ENCODE data around the gene CNPY3.

The CNPY3 gene

GRCh38 chr6:42978487-42978838 lies 49.2 kb downstream of the CNPY3 start:
- H3K4me3 ChIP-seq (ENCODE audit: low read depth, low read length) = peak overlapping the region; percentile 83
- peaks cover 2% of the 10 kb centered on the region in 2 experiments for H3K36me3 ChIP-seq (ENCODE audit: control insufficient read depth in 1 of 2, insufficient read depth in 2 of 2, low read length in 2 of 2)
- peak overlapping the region; percentile 91 for H3K9ac ChIP-seq (ENCODE audit: low read length)
- H3K4me1 ChIP-seq (ENCODE audit: control insufficient read depth in 1 of 2, insufficient read depth in 2 of 2, low read length in 2 of 2) = peaks cover 5 to 10% of the 10 kb centered on the region in 2 experiments
- peak overlapping the region; percentile 86 for H2AFZ ChIP-seq (ENCODE audit: insufficient read depth, low read length, poor library complexity)
- peak overlapping the region; percentile 23 for H4K12ac ChIP-seq (ENCODE audit: low read depth, low read length)
- peak overlapping the region; percentile 94 for H4K8ac ChIP-seq (ENCODE audit: low read depth, low read length)
- no peaks in the 10 kb centered on the region for H3K9me3 ChIP-seq (ENCODE audit: insufficient read depth, low read depth, low read length)
- H3K79me2 ChIP-seq (ENCODE audit: control insufficient read depth, insufficient read depth, low read length, poor library complexity) = peaks cover 10% of the 10 kb centered on the region
- H3K4ac ChIP-seq (ENCODE audit: low read depth, low read length) = peak overlapping the region; percentile 96
- no CpG with 5 or more reads among the region's 28 CpGs for whole genome bisulfite sequencing (ENCODE audit: extremely low coverage, insufficient coverage, insufficient read length)
- H4K91ac ChIP-seq (ENCODE audit: low read depth, low read length) = peak overlapping the region; percentile 64
- H3K18ac ChIP-seq (ENCODE audit: low read length) = peak overlapping the region; percentile 71
- H3K14ac ChIP-seq (ENCODE audit: low read length) = peak overlapping the region; percentile 71
- peaks cover 12% of the 10 kb centered on the region for H3K79me1 ChIP-seq (ENCODE audit: low read length)
- no peak overlapping the region for H2BK5ac ChIP-seq (ENCODE audit: low read depth, low read length, poor library complexity)
- H3K23ac ChIP-seq (ENCODE audit: low read length) = no peak overlapping the region
- H2BK12ac ChIP-seq (ENCODE audit: low read length) = peak overlapping the region; percentile 71
- no peaks in the 10 kb centered on the region for H3K27me3 ChIP-seq (ENCODE audit: insufficient read depth, low read length)
- peak; percentile 8 to 47 for DNase-seq
- peak overlapping the region; percentile 94 for H3K4me2 ChIP-seq (ENCODE audit: low read length)
- peak overlapping the region; percentile 90 for H2AK5ac ChIP-seq (ENCODE audit: low read length)
- H2BK120ac ChIP-seq (ENCODE audit: insufficient read depth, low read length, poor library complexity) = peak overlapping the region; percentile 26
- peak overlapping the region; percentile 19 for H3K27ac ChIP-seq (ENCODE audit: low read depth, low read length)

- Histone ChIP-seq H3K14ac (ENCODE audit: low read length) (peak within 1 kb of the TSS; percentile 71), H4K91ac (ENCODE audit: low read depth, low read length) (peak within 1 kb of the TSS; percentile 64), H3K4me1 (ENCODE audit: control insufficient read depth in 1 of 2, insufficient read depth in 2 of 2, low read length in 2 of 2) (peaks cover 8 to 12% of the 10 kb centered on the region in 2 experiments), H3K9me3 (ENCODE audit: insufficient read depth, low read depth, low read length) (no peaks in the 10 kb centered on the region), H3K79me2 (ENCODE audit: control insufficient read depth, insufficient read depth, low read length, poor library complexity) (peaks cover 11% of the 10 kb centered on the region), H3K27ac (ENCODE audit: low read depth, low read length) (peak within 1 kb of the TSS; percentile 19), H3K18ac (ENCODE audit: low read length) (peak within 1 kb of the TSS; percentile 71), H2BK5ac (ENCODE audit: low read depth, low read length, poor library complexity) (no peak within 1 kb of the TSS), H3K4me2 (ENCODE audit: low read length) (peak within 1 kb of the TSS; percentile 94), H3K36me3 (ENCODE audit: control insufficient read depth in 1 of 2, insufficient read depth in 2 of 2, low read length in 2 of 2) (peaks cover 0 to 2% of the 10 kb centered on the region in 2 experiments), H2BK120ac (ENCODE audit: insufficient read depth, low read length, poor library complexity) (peak within 1 kb of the TSS; percentile 26), H2AK5ac (ENCODE audit: low read length) (peak within 1 kb of the TSS; percentile 90), H3K23ac (ENCODE audit: low read length) (no peak within 1 kb of the TSS), H3K4ac (ENCODE audit: low read depth, low read length) (peak within 1 kb of the TSS; percentile 96), H3K27me3 (ENCODE audit: insufficient read depth, low read length) (no peaks in the 10 kb centered on the region), H2BK12ac (ENCODE audit: low read length) (peak within 1 kb of the TSS; percentile 71), H3K4me3 (ENCODE audit: low read depth, low read length) (peak within 1 kb of the TSS; percentile 83), H2AFZ (ENCODE audit: insufficient read depth, low read length, poor library complexity) (peak within 1 kb of the TSS; percentile 86), H3K9ac (ENCODE audit: low read length) (peak within 1 kb of the TSS; percentile 91), H4K12ac (ENCODE audit: low read depth, low read length) (peak within 1 kb of the TSS; percentile 23), H3K79me1 (ENCODE audit: low read length) (peaks cover 14% of the 10 kb centered on the region), H4K8ac (ENCODE audit: low read depth, low read length) (peak within 1 kb of the TSS; percentile 94)
- DNase-seq = peak; percentile 80 to 87
- no CpG with 5 or more reads among the region's 59 CpGs for WGBS (ENCODE audit: extremely low coverage, insufficient coverage, insufficient read length)
Measured at GRCh38 chr6:42978839-42979522, 49.7 kb downstream of the CNPY3 start, which contains the start of gene PEX6. Gene PEX6, minus strand, starts transcription at chr6:42979181. Its CDS starts 31 bp downstream, at chr6:42979150.

GRCh38 chr6:42979523-42980177 lies 50.4 kb downstream of the CNPY3 start:
- no peak for DNase-seq
- H2BK120ac ChIP-seq (ENCODE audit: insufficient read depth, low read length, poor library complexity) = no peak overlapping the region
- H2AK5ac ChIP-seq (ENCODE audit: low read length) = no peak overlapping the region
- peaks cover 0 to 2% of the 10 kb centered on the region in 2 experiments for H3K36me3 ChIP-seq (ENCODE audit: control insufficient read depth in 1 of 2, insufficient read depth in 2 of 2, low read length in 2 of 2)
- H3K9me3 ChIP-seq (ENCODE audit: insufficient read depth, low read depth, low read length) = no peaks in the 10 kb centered on the region
- H3K4me2 ChIP-seq (ENCODE audit: low read length) = peak overlapping the region; percentile 94
- no CpG with 5 or more reads among the region's 9 CpGs for WGBS (ENCODE audit: extremely low coverage, insufficient coverage, insufficient read length)
- H3K79me1 ChIP-seq (ENCODE audit: low read length) = peaks cover 18% of the 10 kb centered on the region
- H2AFZ ChIP-seq (ENCODE audit: insufficient read depth, low read length, poor library complexity) = peak overlapping the region; percentile 80
- no peak overlapping the region for H3K18ac ChIP-seq (ENCODE audit: low read length)
- H4K91ac ChIP-seq (ENCODE audit: low read depth, low read length) = peak overlapping the region; percentile 57
- peak overlapping the region; percentile 83 for H3K4me3 ChIP-seq (ENCODE audit: low read depth, low read length)
- no peak overlapping the region for H3K14ac ChIP-seq (ENCODE audit: low read length)
- H3K4ac ChIP-seq (ENCODE audit: low read depth, low read length) = no peak overlapping the region
- H3K23ac ChIP-seq (ENCODE audit: low read length) = no peak overlapping the region
- H3K79me2 ChIP-seq (ENCODE audit: control insufficient read depth, insufficient read depth, low read length, poor library complexity) = peaks cover 14% of the 10 kb centered on the region
- no peak overlapping the region for H3K27ac ChIP-seq (ENCODE audit: low read depth, low read length)
- peak overlapping the region; percentile 94 for H4K8ac ChIP-seq (ENCODE audit: low read depth, low read length)
- peak overlapping the region; percentile 66 for H3K9ac ChIP-seq (ENCODE audit: low read length)
- H3K4me1 ChIP-seq (ENCODE audit: control insufficient read depth in 1 of 2, insufficient read depth in 2 of 2, low read length in 2 of 2) = peaks cover 8 to 12% of the 10 kb centered on the region in 2 experiments
- H3K27me3 ChIP-seq (ENCODE audit: insufficient read depth, low read length) = no peaks in the 10 kb centered on the region
- H2BK12ac ChIP-seq (ENCODE audit: low read length) = no peak overlapping the region
- H2BK5ac ChIP-seq (ENCODE audit: low read depth, low read length, poor library complexity) = no peak overlapping the region
- H4K12ac ChIP-seq (ENCODE audit: low read depth, low read length) = peak overlapping the region; percentile 23

GRCh38 chr6:42981836-42982235 lies 52.6 kb downstream of the CNPY3 start:
- H3K23ac ChIP-seq (ENCODE audit: low read length) = no peak overlapping the region
- no peak overlapping the region for H3K4me2 ChIP-seq (ENCODE audit: low read length)
- no peak overlapping the region for H3K27ac ChIP-seq (ENCODE audit: low read depth, low read length)
- H2AK5ac ChIP-seq (ENCODE audit: low read length) = no peak overlapping the region
- no peak overlapping the region for H2AFZ ChIP-seq (ENCODE audit: insufficient read depth, low read length, poor library complexity)
- WGBS (ENCODE audit: extremely low coverage, insufficient coverage, insufficient read length) = 100% methylated on average over 2 of the region's 5 CpGs
- no peak overlapping the region for H3K4me3 ChIP-seq (ENCODE audit: low read depth, low read length)
- H3K9me3 ChIP-seq (ENCODE audit: insufficient read depth, low read depth, low read length) = no peaks in the 10 kb centered on the region
- no peak overlapping the region for H4K12ac ChIP-seq (ENCODE audit: low read depth, low read length)
- H2BK5ac ChIP-seq (ENCODE audit: low read depth, low read length, poor library complexity) = no peak overlapping the region
- H3K9ac ChIP-seq (ENCODE audit: low read length) = no peak overlapping the region
- H3K27me3 ChIP-seq (ENCODE audit: insufficient read depth, low read length) = no peaks in the 10 kb centered on the region
- DNase-seq = no peak
- no peak overlapping the region for H3K18ac ChIP-seq (ENCODE audit: low read length)
- H3K36me3 ChIP-seq (ENCODE audit: control insufficient read depth in 1 of 2, insufficient read depth in 2 of 2, low read length in 2 of 2) = no peaks in the 10 kb centered on the region
- H4K8ac ChIP-seq (ENCODE audit: low read depth, low read length) = no peak overlapping the region
- H4K91ac ChIP-seq (ENCODE audit: low read depth, low read length) = no peak overlapping the region
- peaks cover 15% of the 10 kb centered on the region for H3K79me2 ChIP-seq (ENCODE audit: control insufficient read depth, insufficient read depth, low read length, poor library complexity)
- peaks cover 13 to 16% of the 10 kb centered on the region in 2 experiments for H3K4me1 ChIP-seq (ENCODE audit: control insufficient read depth in 1 of 2, insufficient read depth in 2 of 2, low read length in 2 of 2)
- H2BK120ac ChIP-seq (ENCODE audit: insufficient read depth, low read length, poor library complexity) = no peak overlapping the region
- H2BK12ac ChIP-seq (ENCODE audit: low read length) = no peak overlapping the region
- H3K79me1 ChIP-seq (ENCODE audit: low read length) = peaks cover 19% of the 10 kb centered on the region
- no peak overlapping the region for H3K4ac ChIP-seq (ENCODE audit: low read depth, low read length)
- H3K14ac ChIP-seq (ENCODE audit: low read length) = no peak overlapping the region

Data from trophoblast cell (in vitro differentiated cells and primary cell).